ENCODE results near the gene PLEKHO2.

DNA sequence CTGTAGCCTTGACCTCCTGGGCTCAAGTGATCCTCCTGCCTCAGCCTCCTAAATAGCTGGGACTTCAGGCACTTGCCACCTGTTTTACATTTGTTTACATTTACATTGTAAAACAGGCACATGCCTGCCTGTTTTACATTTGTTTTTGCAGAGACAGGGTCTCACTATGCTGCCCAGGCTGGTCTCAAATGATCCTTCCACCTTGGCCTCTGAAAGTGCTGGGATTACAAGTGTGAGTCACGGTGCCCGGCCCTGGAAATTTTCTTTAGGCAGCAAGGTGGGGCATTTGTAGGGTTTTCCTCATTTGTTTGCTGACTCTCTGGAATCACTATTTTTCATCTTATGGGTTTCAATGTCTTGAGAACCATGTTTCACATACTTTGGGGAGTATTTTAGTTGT lies 41.2 kb upstream of the PLEKHO2 start:
- TF ChIP-seq CTCF (IDR thresholded peaks at IDR 0.05) (no peak), EP300 (IDR thresholded peaks at IDR 0.05) (no peak)

All from esophagus muscularis mucosa (tissue), 3 donors.